ENCODE results near the gene ASB5. TPM values are rescaled to one million over a fixed set of nuclear protein-coding genes. Genes with fewer than 3 reads are reported as not detected.

The ASB5 gene
- total and polyA plus RNA-seq, 2 donors (not counting 1 experiment from before 2014, with no cell fraction given) = 1.0 to 1.8 TPM

- no peaks in the 10 kb centered on the region for H3K79me2 ChIP-seq (ENCODE audit: control insufficient read depth, insufficient read depth, low read length)
Measured at GRCh38 chr4:176256921-176257320, 12.1 kb downstream of the ASB5 start.

GRCh38 chr4:176242764-176243347 is 26.2 kb downstream of the ASB5 start:
- H3K27ac ChIP-seq (ENCODE audit: insufficient read depth, low read length) = no peak overlapping the region
- no peaks in the 10 kb centered on the region for H3K79me2 ChIP-seq (ENCODE audit: control insufficient read depth, insufficient read depth, low read length)
- no peak overlapping the region for H3K4me2 ChIP-seq (ENCODE audit: extremely low read depth, insufficient read depth, low read length)
- DNase-seq (ENCODE audit: low read depth in 2 of 2) = no peak
- peaks cover 5% of the 10 kb centered on the region for H3K4me1 ChIP-seq (ENCODE audit: control insufficient read depth, extremely low read depth, insufficient read depth, low read length)
- no peak overlapping the region for H3K4me3 ChIP-seq (replicated peaks in 1 of 4; ENCODE audit: control extremely low read depth in 1 of 4, insufficient read depth in 1 of 4, low read depth in 3 of 4, low read length in 4 of 4)
- no peak for TF ChIP-seq CTCF (conservative IDR thresholded peaks at IDR 0.05 in 1 of 2, IDR thresholded peaks at IDR 0.05 in 1 of 2; ENCODE audit: low read depth in 1 of 2, low read length in 2 of 2)
- TF ChIP-seq EZH2 (IDR thresholded peaks at IDR 0.05; ENCODE audit: low read length, missing control alignments) = no peak
- no peaks in the 10 kb centered on the region for H4K20me1 ChIP-seq (ENCODE audit: control insufficient read depth, extremely low read depth, insufficient read depth, low read length)
- H3K9ac ChIP-seq (ENCODE audit: insufficient read depth, low read length) = no peak overlapping the region
- H3K36me3 ChIP-seq (ENCODE audit: control insufficient read depth, insufficient read depth, low read length) = no peaks in the 10 kb centered on the region
- no peak overlapping the region for H2AFZ ChIP-seq (ENCODE audit: low read length)
- H3K27me3 ChIP-seq (ENCODE audit: control insufficient read depth, insufficient read depth, low read length) = no peaks in the 10 kb centered on the region
- H3K9me3 ChIP-seq (ENCODE audit: control insufficient read depth, insufficient read depth, low read depth, low read length) = no peaks in the 10 kb centered on the region

More at GRCh38 chr4:176256921-176257320, 12.1 kb downstream of the ASB5 start:
- Histone ChIP-seq H3K36me3 (ENCODE audit: control insufficient read depth, insufficient read depth, low read length) (no peaks in the 10 kb centered on the region), H3K27me3 (ENCODE audit: control insufficient read depth, insufficient read depth, low read length) (no peaks in the 10 kb centered on the region), H3K4me3 (replicated peaks in 1 of 4; ENCODE audit: control extremely low read depth in 1 of 4, insufficient read depth in 1 of 4, low read depth in 3 of 4, low read length in 4 of 4) (no peak overlapping the region), H3K27ac (ENCODE audit: insufficient read depth, low read length) (no peak overlapping the region), H3K9me3 (ENCODE audit: control insufficient read depth, insufficient read depth, low read depth, low read length) (no peaks in the 10 kb centered on the region), H2AFZ (ENCODE audit: low read length) (no peak overlapping the region), H3K4me2 (ENCODE audit: extremely low read depth, insufficient read depth, low read length) (no peak overlapping the region), H4K20me1 (ENCODE audit: control insufficient read depth, extremely low read depth, insufficient read depth, low read length) (no peaks in the 10 kb centered on the region), H3K4me1 (ENCODE audit: control insufficient read depth, extremely low read depth, insufficient read depth, low read length) (peaks cover 7% of the 10 kb centered on the region), H3K9ac (ENCODE audit: insufficient read depth, low read length) (no peak overlapping the region)
- TF ChIP-seq CTCF (conservative IDR thresholded peaks at IDR 0.05 in 1 of 2, IDR thresholded peaks at IDR 0.05 in 1 of 2; ENCODE audit: low read depth in 1 of 2, low read length in 2 of 2) (no peak), EZH2 (IDR thresholded peaks at IDR 0.05; ENCODE audit: low read length, missing control alignments) (no peak)
- peak in 1 of 2 donors; percentile 49 for DNase-seq (ENCODE audit: low read depth in 2 of 2)

- H3K79me2 ChIP-seq (ENCODE audit: control insufficient read depth, insufficient read depth, low read length) = no peaks in the 10 kb centered on the region
- DNase-seq (ENCODE audit: low read depth in 2 of 2) = no peak
- no peak overlapping the region for H3K4me2 ChIP-seq (ENCODE audit: extremely low read depth, insufficient read depth, low read length)
- no peaks in the 10 kb centered on the region for H3K27me3 ChIP-seq (ENCODE audit: control insufficient read depth, insufficient read depth, low read length)
- H3K4me1 ChIP-seq (ENCODE audit: control insufficient read depth, extremely low read depth, insufficient read depth, low read length) = peaks cover 11% of the 10 kb centered on the region
- H4K20me1 ChIP-seq (ENCODE audit: control insufficient read depth, extremely low read depth, insufficient read depth, low read length) = no peaks in the 10 kb centered on the region
- H3K9me3 ChIP-seq (ENCODE audit: control insufficient read depth, insufficient read depth, low read depth, low read length) = no peaks in the 10 kb centered on the region
- no peak overlapping the region for H3K27ac ChIP-seq (ENCODE audit: insufficient read depth, low read length)
- no peak overlapping the region for H3K9ac ChIP-seq (ENCODE audit: insufficient read depth, low read length)
- no peak for TF ChIP-seq EZH2 (IDR thresholded peaks at IDR 0.05; ENCODE audit: low read length, missing control alignments)
- TF ChIP-seq CTCF (conservative IDR thresholded peaks at IDR 0.05 in 1 of 2, IDR thresholded peaks at IDR 0.05 in 1 of 2; ENCODE audit: low read depth in 1 of 2, low read length in 2 of 2) = no peak
- H3K4me3 ChIP-seq (replicated peaks in 1 of 4; ENCODE audit: control extremely low read depth in 1 of 4, insufficient read depth in 1 of 4, low read depth in 3 of 4, low read length in 4 of 4) = no peak overlapping the region
- H3K36me3 ChIP-seq (ENCODE audit: control insufficient read depth, insufficient read depth, low read length) = no peaks in the 10 kb centered on the region
- H2AFZ ChIP-seq (ENCODE audit: low read length) = no peak overlapping the region
Measured at GRCh38 chr4:176241703-176242102, 27.3 kb downstream of the ASB5 start.

All from fibroblast of lung (primary cell).